DND-41 (cell line): Measurements from ENCODE around the gene INPP5E.

Source experiments
- EZH2 ChIP-seq: IDR thresholded peaks from 3 replicates; pipeline ENCODE4 v1.6.1; 2012; ENCODE audit warnings: borderline replicate concordance, low read depth, mild to moderate bottlenecking, moderate library complexity, low read length, inconsistent platforms; ENCODE audit not compliant: severe bottlenecking
- TF ChIP-seq, protein P1 (sequence below): IDR thresholded peaks from 2 replicates; pipeline ENCODE4 v1.5.1; 2012; ENCODE audit warnings: borderline replicate concordance, low read length, moderate library complexity, mild to moderate bottlenecking; ENCODE audit not compliant: poor library complexity, severe bottlenecking; ENCODE audit errors: extremely low read depth

DNA sequence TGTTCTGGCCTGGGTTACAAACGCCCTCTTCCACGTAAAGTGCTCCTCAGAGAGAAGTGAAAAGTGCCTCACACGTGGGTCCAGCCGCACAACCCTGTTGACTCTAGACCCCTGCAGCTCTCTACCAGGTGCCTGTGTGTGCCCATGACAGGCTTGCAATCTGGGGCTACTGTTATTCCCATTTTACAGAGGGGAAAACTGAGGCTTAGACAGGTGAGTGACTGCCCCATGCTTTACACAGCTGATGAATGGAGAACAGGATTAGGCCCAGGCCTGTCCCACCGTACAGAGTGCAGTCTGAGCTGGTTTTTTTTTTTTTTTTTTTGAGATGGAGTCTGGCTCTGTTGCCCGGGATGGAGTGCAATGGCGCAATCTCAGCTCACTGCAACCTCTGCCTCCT, 6.2 kb upstream of the INPP5E start:
- TF ChIP-seq, protein P1, sequence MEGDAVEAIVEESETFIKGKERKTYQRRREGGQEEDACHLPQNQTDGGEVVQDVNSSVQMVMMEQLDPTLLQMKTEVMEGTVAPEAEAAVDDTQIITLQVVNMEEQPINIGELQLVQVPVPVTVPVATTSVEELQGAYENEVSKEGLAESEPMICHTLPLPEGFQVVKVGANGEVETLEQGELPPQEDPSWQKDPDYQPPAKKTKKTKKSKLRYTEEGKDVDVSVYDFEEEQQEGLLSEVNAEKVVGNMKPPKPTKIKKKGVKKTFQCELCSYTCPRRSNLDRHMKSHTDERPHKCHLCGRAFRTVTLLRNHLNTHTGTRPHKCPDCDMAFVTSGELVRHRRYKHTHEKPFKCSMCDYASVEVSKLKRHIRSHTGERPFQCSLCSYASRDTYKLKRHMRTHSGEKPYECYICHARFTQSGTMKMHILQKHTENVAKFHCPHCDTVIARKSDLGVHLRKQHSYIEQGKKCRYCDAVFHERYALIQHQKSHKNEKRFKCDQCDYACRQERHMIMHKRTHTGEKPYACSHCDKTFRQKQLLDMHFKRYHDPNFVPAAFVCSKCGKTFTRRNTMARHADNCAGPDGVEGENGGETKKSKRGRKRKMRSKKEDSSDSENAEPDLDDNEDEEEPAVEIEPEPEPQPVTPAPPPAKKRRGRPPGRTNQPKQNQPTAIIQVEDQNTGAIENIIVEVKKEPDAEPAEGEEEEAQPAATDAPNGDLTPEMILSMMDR = no peak
- no peak for TF ChIP-seq EZH2
